Parathyroid adenoma (tissue), 2 donors: ENCODE measurements around the gene S100A13.
A peak's percentile ranks its signal among the peaks of the same experiment; 100 is the strongest.
"Not testable (repeated sequence)": the region's sequence is repeated elsewhere in the genome, so short reads cannot be mapped to it uniquely, and the experiment has no call there.

Experiments
- H2AFZ ChIP-seq: fragments of 300-600 bp; sonication (generic); one replicate; pipeline ENCODE4 v1.7.0; 2017; ENCODE audit warnings: antibody characterized with exemption, mild to moderate bottlenecking
- H3K27ac ChIP-seq: fragments of 300-600 bp; sonication (generic); one replicate; pipeline ENCODE4 v1.7.0; 2017
- H3K27me3 ChIP-seq: fragments of 300-600 bp; sonication (generic); one replicate; pipeline ENCODE4 v1.7.0; 2017; ENCODE audit warnings: low read length; ENCODE audit not compliant: control insufficient read depth, insufficient read depth
- H3K36me3 ChIP-seq: fragments of 300-600 bp; sonication (generic); one replicate; pipeline ENCODE4 v1.7.0; 2017; ENCODE audit warnings: low read length; ENCODE audit not compliant: control insufficient read depth, insufficient read depth
- H3K4me1 ChIP-seq: fragments of 300-600 bp; sonication (generic); one replicate; pipeline ENCODE4 v1.7.0; 2017; ENCODE audit warnings: control low read depth
- H3K4me2 ChIP-seq: fragments of 300-600 bp; sonication (generic); one replicate; pipeline ENCODE4 v1.7.0; 2017; ENCODE audit warnings: low read length
- H3K4me3 ChIP-seq: fragments of 300-600 bp; sonication (generic); one replicate; pipeline ENCODE4 v1.7.0; 2017; ENCODE audit warnings: low read depth, low read length
- H3K79me2 ChIP-seq: fragments of 300-600 bp; sonication (generic); one replicate; pipeline ENCODE4 v1.7.0; 2017; ENCODE audit warnings: control low read depth
- H3K9ac ChIP-seq: fragments of 300-600 bp; sonication (generic); one replicate; pipeline ENCODE4 v1.7.0; 2017; ENCODE audit warnings: mild to moderate bottlenecking
- H3K9me3 ChIP-seq: fragments of 300-600 bp; sonication (generic); one replicate; pipeline ENCODE4 v1.7.0; 2017; ENCODE audit warnings: low read length; ENCODE audit not compliant: control insufficient read depth
- CTCF ChIP-seq: fragments of 300-600 bp; sonication (generic); IDR thresholded peaks from one replicate; pipeline ENCODE4 v1.7.0; 2017; ENCODE audit warnings: antibody characterized with exemption, mild to moderate bottlenecking
- donor health status: primary hyperparathyroidism.

Gene S100A13

DNA sequence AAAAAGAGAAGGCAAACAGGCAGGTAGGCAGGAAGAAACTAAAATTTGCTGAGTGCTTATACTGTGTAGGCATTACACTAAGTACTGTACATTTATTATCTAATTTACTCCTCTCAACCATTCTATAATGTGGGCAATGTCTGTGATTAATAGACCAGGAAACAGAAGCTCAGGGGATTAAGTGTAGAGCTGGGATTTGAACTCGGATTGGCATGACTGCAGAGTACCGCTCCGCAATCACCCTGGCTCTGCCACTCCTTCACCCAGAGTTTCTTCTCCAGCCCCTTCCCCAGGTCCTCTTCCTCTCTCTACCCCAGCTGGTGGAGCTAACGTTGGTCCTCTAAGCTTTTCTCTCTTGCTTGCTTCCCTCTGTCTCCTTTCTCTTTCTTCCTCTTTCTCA lies 50.2 kb downstream of the S100A13 start:
- no peak overlapping the region for H3K4me3 ChIP-seq
- TF ChIP-seq CTCF: no peak
- H3K4me1 ChIP-seq: no peaks in the 10 kb centered on the region
- H3K9ac ChIP-seq: no peak overlapping the region
- H3K9me3 ChIP-seq: no peaks in the 10 kb centered on the region
- H3K27me3 ChIP-seq: no peaks in the 10 kb centered on the region
- H3K4me2 ChIP-seq: no peak overlapping the region
- no peaks in the 10 kb centered on the region for H3K79me2 ChIP-seq
- no peak overlapping the region for H3K27ac ChIP-seq
- H2AFZ ChIP-seq: no peak overlapping the region
- H3K36me3 ChIP-seq: no peaks in the 10 kb centered on the region

DNA sequence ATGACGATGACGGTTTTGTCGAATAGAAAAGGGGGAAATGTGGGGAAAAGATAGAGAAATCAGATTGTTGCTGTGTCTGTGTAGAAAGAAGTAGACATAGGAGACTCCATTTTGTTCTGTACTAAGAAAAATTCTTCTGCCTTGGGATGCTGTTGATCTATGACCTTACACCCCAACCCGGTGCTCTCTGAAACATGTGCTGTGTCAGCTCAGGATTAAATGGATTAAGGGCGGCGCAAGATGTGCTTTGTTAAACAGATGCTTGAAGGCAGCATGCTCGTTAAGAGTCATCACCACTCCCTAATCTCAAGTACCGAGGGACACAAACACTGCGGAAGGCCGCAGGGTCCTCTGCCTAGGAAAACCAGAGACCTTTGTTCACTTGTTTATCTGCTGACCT lies 51.8 kb downstream of the S100A13 start:
- H3K79me2 ChIP-seq, H3K4me1 ChIP-seq, H3K36me3 ChIP-seq, H3K27ac ChIP-seq, H3K27me3 ChIP-seq, H3K4me2 ChIP-seq, H3K9ac ChIP-seq, H3K9me3 ChIP-seq, H3K4me3 ChIP-seq, H2AFZ ChIP-seq: not testable (repeated sequence)

- H3K27me3 ChIP-seq, H3K27ac ChIP-seq, H3K79me2 ChIP-seq, H3K4me2 ChIP-seq, H3K4me3 ChIP-seq, H3K4me1 ChIP-seq, H3K36me3 ChIP-seq, H3K9me3 ChIP-seq, H3K9ac ChIP-seq, H2AFZ ChIP-seq: not testable (repeated sequence)
Observed at GRCh38 chr1:153575081-153575491, 52.2 kb downstream of the S100A13 start.

GRCh38 chr1:153573351-153573750 lies 54.0 kb downstream of the S100A13 start:
- H3K36me3 ChIP-seq: no peaks in the 10 kb centered on the region
- no peak overlapping the region for H2AFZ ChIP-seq
- no peaks in the 10 kb centered on the region for H3K9me3 ChIP-seq
- no peak overlapping the region for H3K9ac ChIP-seq
- no peak overlapping the region for H3K4me3 ChIP-seq
- no peak overlapping the region for H3K27ac ChIP-seq
- H3K4me1 ChIP-seq: no peaks in the 10 kb centered on the region
- TF ChIP-seq CTCF: no peak
- H3K27me3 ChIP-seq: no peaks in the 10 kb centered on the region
- H3K4me2 ChIP-seq: no peak overlapping the region
- no peaks in the 10 kb centered on the region for H3K79me2 ChIP-seq

DNA sequence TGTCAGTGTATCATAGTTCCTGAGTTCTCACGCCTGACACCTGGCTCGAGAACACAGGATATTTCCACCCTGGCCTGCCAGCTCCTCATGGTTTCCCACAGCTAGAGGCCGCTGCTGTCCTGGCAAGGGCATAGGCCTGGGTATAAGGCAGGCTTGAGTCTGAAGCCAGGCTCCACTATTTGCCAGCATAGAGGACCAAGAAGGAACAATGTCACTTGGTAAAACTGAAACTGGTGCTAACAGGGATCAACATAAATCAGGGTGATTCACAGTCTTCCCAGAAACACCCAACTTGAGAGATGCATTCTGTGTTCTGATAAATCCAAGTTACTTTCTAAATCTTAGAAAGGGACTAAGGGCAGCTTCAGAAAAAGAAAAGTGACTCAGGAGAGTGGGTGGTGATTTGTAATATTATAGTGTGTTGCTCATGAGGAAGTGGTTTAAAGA lies 54.7 kb downstream of the S100A13 start:
- H3K36me3 ChIP-seq: no peaks in the 10 kb centered on the region
- H3K9ac ChIP-seq: peak overlapping the region; percentile 28
- H3K79me2 ChIP-seq: no peaks in the 10 kb centered on the region
- no peaks in the 10 kb centered on the region for H3K4me1 ChIP-seq
- H3K27ac ChIP-seq: peak overlapping the region; percentile 24
- H3K4me3 ChIP-seq: no peak overlapping the region
- peak; percentile 84 for TF ChIP-seq CTCF
- no peaks in the 10 kb centered on the region for H3K27me3 ChIP-seq
- H2AFZ ChIP-seq: peak overlapping the region; percentile 46
- H3K4me2 ChIP-seq: no peak overlapping the region
- no peaks in the 10 kb centered on the region for H3K9me3 ChIP-seq

GRCh38 chr1:153571706-153572105 lies 55.6 kb downstream of the S100A13 start:
- Histone ChIP-seq H3K4me2 (no peak overlapping the region), H2AFZ (no peak overlapping the region), H3K9ac (no peak overlapping the region), H3K9me3 (no peaks in the 10 kb centered on the region), H3K27ac (no peak overlapping the region), H3K36me3 (no peaks in the 10 kb centered on the region), H3K4me1 (no peaks in the 10 kb centered on the region), H3K4me3 (no peak overlapping the region), H3K79me2 (no peaks in the 10 kb centered on the region), H3K27me3 (no peaks in the 10 kb centered on the region)
- TF ChIP-seq CTCF: no peak
